ENCODE results near the gene MIDN.

- peak; percentile 35 to 56 for TF ChIP-seq CTCF (conservative IDR thresholded peaks at IDR 0.05 in 1 of 2, IDR thresholded peaks at IDR 0.05 in 1 of 2; ENCODE audit: extremely low read depth in 1 of 2, insufficient read depth in 1 of 2, low read depth in 1 of 2, low read length in 2 of 2)
- no peak for TF ChIP-seq EZH2 (IDR thresholded peaks at IDR 0.05; ENCODE audit: borderline replicate concordance, low read length)
Measured at GRCh38 chr19:1220976-1221903, 27.1 kb upstream of the MIDN start.

Measured in mammary epithelial cell (primary cell).